GM15510 (cell line): ENCODE data around the gene C14orf39.

Source experiments
- POLR2A ChIP-seq: IDR thresholded peaks from 3 replicates; pipeline ENCODE4 v1.6.1; 2011; ENCODE audit warnings: borderline replicate concordance; ENCODE audit not compliant: insufficient read length; ENCODE audit errors: extremely low read depth

The C14orf39 gene

DNA sequence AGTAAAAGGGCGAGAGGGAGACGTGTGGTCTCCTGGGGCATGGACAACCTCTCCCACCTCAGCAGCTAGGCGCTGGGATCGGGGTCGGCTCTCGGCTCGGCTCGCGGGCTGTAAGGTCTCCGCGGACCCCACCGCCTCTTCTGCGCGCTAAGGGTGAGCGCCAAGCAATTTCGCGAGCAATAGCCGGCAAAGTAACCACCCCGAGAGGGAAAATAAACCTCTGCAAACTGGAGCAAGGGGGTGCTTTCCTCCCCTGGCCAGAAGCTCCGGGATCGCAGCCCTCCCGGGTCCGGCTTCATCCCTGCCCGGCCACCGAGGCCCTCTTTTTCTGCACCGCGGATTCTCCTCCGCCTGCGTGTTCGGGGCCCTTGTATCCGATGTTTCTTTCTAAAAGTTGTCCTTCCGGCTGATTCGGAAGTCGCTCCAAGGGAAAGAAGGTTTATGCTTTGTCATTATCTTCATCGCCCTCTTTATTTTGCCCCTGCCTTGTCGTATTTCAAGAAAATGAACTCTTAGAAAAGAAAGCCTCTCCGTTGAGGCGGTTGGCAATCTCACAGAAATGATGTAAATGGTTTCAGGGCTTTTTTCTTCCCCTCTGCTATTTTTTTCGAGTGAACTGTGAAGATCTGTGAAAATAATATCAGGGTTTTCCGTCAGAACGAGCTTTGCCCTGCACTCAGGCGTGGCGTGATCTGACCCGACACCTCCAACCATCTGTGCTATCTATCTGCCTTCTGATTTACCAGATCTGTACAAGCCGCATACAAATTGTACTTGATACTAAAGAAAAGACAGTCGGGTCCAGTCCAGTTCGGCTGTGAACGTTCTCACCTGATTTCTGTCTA, 21.3 kb upstream of the C14orf39 start:
- no peak for TF ChIP-seq POLR2A

DNA sequence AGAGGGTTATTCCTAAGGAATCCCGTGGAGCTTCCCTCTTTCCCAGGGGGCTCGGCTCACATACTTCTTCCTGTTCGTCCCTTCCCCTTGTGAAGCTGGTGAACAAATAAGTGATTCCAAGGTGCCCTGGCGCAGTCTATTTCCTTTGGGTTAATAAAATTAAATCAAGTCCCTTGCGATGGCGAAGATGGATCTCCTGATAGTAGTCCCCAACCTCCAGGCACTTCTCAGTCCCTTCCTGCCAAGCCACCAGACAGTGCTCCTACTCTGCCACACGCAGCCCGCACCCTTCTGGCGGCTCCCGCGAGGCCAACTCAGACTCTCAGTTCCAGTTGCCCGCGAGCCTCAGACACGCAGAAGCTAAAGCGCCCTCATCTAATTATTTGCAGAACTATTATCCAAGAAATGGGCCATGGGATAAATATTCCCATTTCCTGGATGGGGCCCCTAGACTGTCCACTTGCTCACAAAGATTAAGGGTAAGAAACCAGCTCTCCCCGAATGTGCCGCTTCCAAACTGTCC, 20.7 kb upstream of the C14orf39 start:
- no peak for TF ChIP-seq POLR2A

- no peak for TF ChIP-seq POLR2A
Observed at GRCh38 chr14:60506010-60506409, 20.1 kb upstream of the C14orf39 start.

DNA sequence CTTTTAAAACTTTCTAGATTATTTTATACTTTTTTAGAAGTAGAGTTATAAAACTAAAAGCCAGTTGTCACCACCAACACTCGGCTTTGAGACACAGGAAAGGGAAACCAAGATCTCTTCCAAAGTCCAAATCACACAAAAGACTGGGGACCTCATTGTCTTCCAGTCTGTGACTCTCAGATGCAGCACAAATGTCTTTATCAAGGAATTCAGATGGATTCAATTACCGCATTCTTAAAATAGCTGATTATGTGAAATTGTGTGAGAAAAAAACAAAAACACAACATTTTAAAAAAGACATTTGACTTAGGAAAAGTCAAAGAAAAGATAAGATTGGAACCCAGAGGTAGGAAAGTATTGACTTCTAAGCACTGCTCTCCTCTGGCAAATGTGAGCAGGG, 19.6 kb upstream of the C14orf39 start:
- no peak for TF ChIP-seq POLR2A

DNA sequence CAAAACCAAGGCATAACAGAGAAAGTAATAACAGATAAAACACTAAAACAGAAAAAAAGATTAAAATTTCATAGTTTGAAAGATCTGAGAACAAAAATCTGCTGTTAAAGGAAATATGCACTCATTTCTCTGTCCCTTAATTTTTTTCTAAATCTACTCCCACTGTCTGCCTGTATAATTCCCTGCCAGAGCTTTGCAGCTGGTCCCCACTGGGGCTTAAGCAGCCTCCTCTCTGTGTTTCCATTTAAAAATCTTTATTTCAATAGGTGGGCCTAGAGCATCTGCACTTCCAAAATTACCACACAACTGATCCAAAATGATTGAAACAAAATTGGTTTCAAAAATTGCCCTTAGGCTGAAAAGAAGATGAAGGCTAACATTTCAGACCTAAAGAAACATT, 16.7 kb upstream of the C14orf39 start:
- TF ChIP-seq POLR2A, result no peak

DNA sequence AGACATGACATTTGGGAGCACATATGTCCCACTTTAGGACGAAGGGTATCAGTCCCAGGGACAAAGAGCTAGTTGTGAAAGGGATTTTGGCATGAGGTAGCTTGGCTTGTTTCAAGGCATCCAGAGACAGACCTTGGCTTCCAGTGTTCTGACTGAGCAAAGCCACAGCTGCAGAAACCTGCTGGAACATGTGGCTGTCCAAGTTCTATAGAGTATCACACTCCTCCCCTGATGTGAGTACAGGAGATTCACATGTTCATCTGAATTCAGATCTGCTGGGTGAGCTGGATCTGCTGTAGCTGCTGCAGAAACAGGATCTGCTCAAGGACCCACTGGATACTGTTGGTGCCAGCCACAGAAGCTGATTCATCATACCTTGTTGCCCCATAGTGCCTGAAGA, 10.1 kb upstream of the C14orf39 start:
- no peak for TF ChIP-seq POLR2A

DNA sequence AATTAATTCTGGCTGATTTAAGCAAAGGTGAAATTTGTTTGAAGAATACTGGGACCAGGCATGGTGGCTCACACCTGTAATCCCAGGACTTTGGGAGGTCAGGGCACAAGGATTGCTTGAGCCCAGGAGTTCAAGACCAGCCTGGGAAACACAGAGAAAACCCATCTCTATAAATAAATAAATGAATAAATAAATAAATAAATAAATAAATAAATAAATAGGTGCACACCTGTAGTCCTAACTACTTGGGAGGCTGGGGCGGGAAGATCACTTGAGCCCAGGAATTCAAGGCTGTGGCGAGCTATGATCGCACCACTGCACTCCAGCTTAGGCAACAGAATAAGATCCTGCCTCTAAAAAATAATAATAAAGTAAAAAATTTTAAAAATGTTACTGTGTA, 4.4 kb upstream of the C14orf39 start:
- TF ChIP-seq POLR2A, result no peak

- no peak for TF ChIP-seq POLR2A
Observed at GRCh38 chr14:60488175-60488574, 2.3 kb upstream of the C14orf39 start.

GRCh38 chr14:60487211-60487610, 1.3 kb upstream of the C14orf39 start:
- TF ChIP-seq POLR2A, result no peak

DNA sequence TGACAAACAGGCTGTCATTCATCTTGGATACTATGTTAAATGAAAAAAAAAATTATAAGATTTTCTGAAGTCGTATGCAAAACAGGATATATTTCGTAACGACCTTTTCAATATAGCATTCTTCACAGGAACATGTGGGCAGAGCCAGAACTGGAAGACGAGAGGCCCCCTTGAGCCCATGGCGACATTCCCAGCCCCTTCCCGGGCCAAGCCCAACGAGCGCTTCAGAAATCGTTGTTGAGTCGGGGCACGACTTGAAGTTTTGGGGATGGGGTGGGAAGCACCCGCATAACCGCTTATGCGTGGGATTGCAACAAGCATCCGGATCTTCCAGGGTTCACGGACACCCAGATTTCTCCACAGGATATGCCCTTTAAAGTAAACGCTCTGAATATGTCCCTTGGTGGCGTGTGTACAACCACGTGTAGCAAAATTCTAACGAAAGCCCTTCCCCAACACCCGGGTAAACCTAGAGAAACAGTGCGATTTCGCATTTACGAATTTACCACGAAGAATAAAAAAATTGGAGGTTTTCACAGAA, 736 bp downstream of the C14orf39 start:
- no peak for TF ChIP-seq POLR2A

DNA sequence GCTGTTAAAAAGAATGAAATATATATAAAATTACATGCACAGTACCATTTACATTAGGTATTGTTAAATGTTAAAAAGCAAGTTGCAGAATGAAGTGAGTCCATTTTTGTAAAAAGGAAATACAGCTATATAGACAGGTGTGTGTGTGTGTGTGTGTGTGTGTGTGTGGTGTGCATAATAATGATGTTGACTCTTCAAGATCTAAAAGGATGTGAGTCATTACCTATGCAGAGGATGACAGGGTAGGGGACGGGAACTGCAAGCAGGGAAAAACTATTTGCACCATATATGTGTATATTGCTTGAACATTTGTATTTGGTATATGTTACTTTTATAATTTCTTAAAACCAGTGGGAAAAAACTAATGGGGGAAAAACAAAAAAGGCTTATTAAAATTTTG, 3.1 kb downstream of the C14orf39 start:
- TF ChIP-seq POLR2A, result no peak

GRCh38 chr14:60455875-60456274, 30.0 kb downstream of the C14orf39 start:
- TF ChIP-seq POLR2A, result no peak

- no peak for TF ChIP-seq POLR2A
Observed at GRCh38 chr14:60430276-60430675, 55.6 kb downstream of the C14orf39 start.

- no peak for TF ChIP-seq POLR2A
Observed at GRCh38 chr14:60420050-60420449, 65.8 kb downstream of the C14orf39 start.

DNA sequence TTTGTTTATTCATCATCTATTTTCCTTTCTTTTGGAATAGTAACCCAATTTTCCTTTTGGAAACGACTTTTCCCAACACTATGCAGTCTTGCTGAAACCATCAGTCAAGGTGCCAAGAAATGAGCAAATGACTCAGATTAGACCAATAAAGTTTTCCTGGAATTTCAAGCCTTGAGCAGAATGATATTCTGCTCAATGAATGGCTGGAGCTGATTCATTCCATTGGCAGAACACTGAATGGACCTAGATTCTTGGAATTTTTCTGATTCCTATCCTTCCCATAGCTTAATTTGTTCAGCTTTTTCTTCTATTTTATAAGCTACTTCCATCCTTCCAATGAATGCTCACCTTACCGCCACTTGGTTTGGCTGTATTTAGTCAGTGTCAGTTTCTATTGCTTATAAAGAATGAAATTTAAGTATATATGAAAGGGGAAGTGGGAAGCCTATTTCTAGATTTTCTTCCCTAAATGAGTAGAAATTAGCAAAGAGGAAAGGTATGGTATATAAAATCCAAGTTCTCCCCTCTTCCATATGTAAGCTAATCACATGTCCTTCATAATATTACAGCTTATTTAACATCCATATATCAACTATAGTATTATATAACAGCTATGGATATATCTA, 89.0 kb downstream of the C14orf39 start:
- no peak for TF ChIP-seq POLR2A
